ENCODE measurements around the gene ADARB2.
"Not testable (repeated sequence)": the region's sequence is repeated elsewhere in the genome, so short reads cannot be mapped to it uniquely, and the experiment has no call there.

ADARB2 gene

GRCh38 chr10:1399431-1400100 is 337.8 kb downstream of the ADARB2 start:
- no peaks in the 10 kb centered on the region for H3K9me3 Mint-ChIP-seq
- DNase-seq = no peak

GRCh38 chr10:1398626-1399410 is 338.5 kb downstream of the ADARB2 start:
- Mint-ChIP-seq H3K9me3 (no peaks in the 10 kb centered on the region), H3K36me3 (no peaks in the 10 kb centered on the region), H3K4me3 (no peak overlapping the region), H3K27ac (no peak overlapping the region), H3K4me1 (no peaks in the 10 kb centered on the region), H3K27me3 (peaks cover 30 to 35% of the 10 kb centered on the region in 2 donors)
- ATAC-seq (replicated peaks) (no peak), DNase-seq (no peak)

More at GRCh38 chr10:1399431-1400100, 337.8 kb downstream of the ADARB2 start:
- H3K27ac Mint-ChIP-seq = no peak overlapping the region
- no peak overlapping the region for H3K4me3 Mint-ChIP-seq
- peaks cover 25 to 43% of the 10 kb centered on the region in 2 donors for H3K27me3 Mint-ChIP-seq
- no peaks in the 10 kb centered on the region for H3K36me3 Mint-ChIP-seq
- no peak for ATAC-seq (replicated peaks)
- H3K4me1 Mint-ChIP-seq = no peaks in the 10 kb centered on the region

GRCh38 chr10:1398116-1398515 is 339.2 kb downstream of the ADARB2 start:
- H3K36me3 Mint-ChIP-seq; H3K4me3 Mint-ChIP-seq; ATAC-seq (replicated peaks); H3K9me3 Mint-ChIP-seq; H3K4me1 Mint-ChIP-seq; H3K27ac Mint-ChIP-seq; DNase-seq: not testable (repeated sequence)
- peaks cover 28 to 30% of the 10 kb centered on the region in 2 donors for H3K27me3 Mint-ChIP-seq

GRCh38 chr10:1396297-1396635 is 341.1 kb downstream of the ADARB2 start:
- DNase-seq = no peak
- H3K27ac Mint-ChIP-seq = no peak overlapping the region
- H3K27me3 Mint-ChIP-seq = peaks cover 24 to 30% of the 10 kb centered on the region in 2 donors
- H3K9me3 Mint-ChIP-seq = no peaks in the 10 kb centered on the region
- H3K36me3 Mint-ChIP-seq = no peaks in the 10 kb centered on the region
- no peak overlapping the region for H3K4me3 Mint-ChIP-seq
- ATAC-seq (replicated peaks) = no peak
- no peaks in the 10 kb centered on the region for H3K4me1 Mint-ChIP-seq

- Mint-ChIP-seq H3K4me1 (no peaks in the 10 kb centered on the region), H3K27me3 (peaks cover 20 to 27% of the 10 kb centered on the region in 2 donors), H3K27ac (no peak overlapping the region), H3K9me3 (no peaks in the 10 kb centered on the region), H3K36me3 (no peaks in the 10 kb centered on the region), H3K4me3 (no peak overlapping the region)
- DNase-seq = no peak
- ATAC-seq (replicated peaks) = no peak
Measured at GRCh38 chr10:1395481-1396296, 341.6 kb downstream of the ADARB2 start.

- no peak for DNase-seq
- H3K36me3 Mint-ChIP-seq = no peaks in the 10 kb centered on the region
- no peak for ATAC-seq (replicated peaks)
- peaks cover 14 to 20% of the 10 kb centered on the region in 2 donors for H3K27me3 Mint-ChIP-seq
- no peak overlapping the region for H3K27ac Mint-ChIP-seq
- no peak overlapping the region for H3K4me3 Mint-ChIP-seq
- H3K4me1 Mint-ChIP-seq = no peaks in the 10 kb centered on the region
- no peaks in the 10 kb centered on the region for H3K9me3 Mint-ChIP-seq
Measured at GRCh38 chr10:1395025-1395480, 342.3 kb downstream of the ADARB2 start.

- ATAC-seq (replicated peaks) (no peak), DNase-seq (no peak)
- Mint-ChIP-seq H3K4me3 (no peak overlapping the region), H3K27ac (no peak overlapping the region), H3K27me3 (peaks cover 7 to 16% of the 10 kb centered on the region in 2 donors), H3K4me1 (no peaks in the 10 kb centered on the region), H3K36me3 (no peaks in the 10 kb centered on the region), H3K9me3 (no peaks in the 10 kb centered on the region)
Measured at GRCh38 chr10:1394155-1394912, 343.0 kb downstream of the ADARB2 start.

GRCh38 chr10:1393481-1393880 is 343.8 kb downstream of the ADARB2 start:
- H3K4me3 Mint-ChIP-seq = no peak overlapping the region
- no peak for DNase-seq
- no peak overlapping the region for H3K27ac Mint-ChIP-seq
- ATAC-seq (replicated peaks) = no peak
- no peaks in the 10 kb centered on the region for H3K4me1 Mint-ChIP-seq
- H3K36me3 Mint-ChIP-seq = no peaks in the 10 kb centered on the region
- H3K27me3 Mint-ChIP-seq = peaks cover 0 to 9% of the 10 kb centered on the region in 2 donors
- no peaks in the 10 kb centered on the region for H3K9me3 Mint-ChIP-seq

GRCh38 chr10:1392127-1392526 is 345.2 kb downstream of the ADARB2 start:
- H3K27ac Mint-ChIP-seq = no peak overlapping the region
- ATAC-seq (replicated peaks) = no peak

GRCh38 chr10:1390200-1390599 is 347.1 kb downstream of the ADARB2 start:
- ATAC-seq (replicated peaks) (no peak), DNase-seq (no peak)
- Mint-ChIP-seq H3K27me3 (peaks cover 5 to 7% of the 10 kb centered on the region in 2 donors), H3K4me3 (no peak overlapping the region), H3K36me3 (no peaks in the 10 kb centered on the region), H3K9me3 (peaks cover 5 to 8% of the 10 kb centered on the region in 2 donors), H3K4me1 (no peaks in the 10 kb centered on the region), H3K27ac (no peak overlapping the region)

More at GRCh38 chr10:1392127-1392526, 345.2 kb downstream of the ADARB2 start:
- H3K27me3 Mint-ChIP-seq = peaks cover 0 to 4% of the 10 kb centered on the region in 2 donors
- no peaks in the 10 kb centered on the region for H3K9me3 Mint-ChIP-seq
- no peaks in the 10 kb centered on the region for H3K36me3 Mint-ChIP-seq
- H3K4me3 Mint-ChIP-seq = no peak overlapping the region
- no peaks in the 10 kb centered on the region for H3K4me1 Mint-ChIP-seq
- no peak for DNase-seq

GRCh38 chr10:1384026-1384425 is 353.3 kb downstream of the ADARB2 start:
- H3K4me1 Mint-ChIP-seq = no peaks in the 10 kb centered on the region
- H3K27ac Mint-ChIP-seq = no peak overlapping the region
- peaks cover 7 to 8% of the 10 kb centered on the region in 2 donors for H3K9me3 Mint-ChIP-seq
- DNase-seq = no peak
- H3K4me3 Mint-ChIP-seq = no peak overlapping the region
- H3K27me3 Mint-ChIP-seq = peaks cover 42 to 49% of the 10 kb centered on the region in 2 donors
- no peak for ATAC-seq (replicated peaks)
- no peaks in the 10 kb centered on the region for H3K36me3 Mint-ChIP-seq

- Mint-ChIP-seq H3K9me3 (peaks cover 7 to 8% of the 10 kb centered on the region in 2 donors), H3K4me3 (no peak overlapping the region), H3K4me1 (no peaks in the 10 kb centered on the region), H3K36me3 (no peaks in the 10 kb centered on the region), H3K27me3 (peaks cover 55 to 62% of the 10 kb centered on the region in 2 donors), H3K27ac (no peak overlapping the region)
- ATAC-seq (replicated peaks) (no peak), DNase-seq (no peak)
Measured at GRCh38 chr10:1382711-1383110, 354.6 kb downstream of the ADARB2 start.

- no peaks in the 10 kb centered on the region for H3K36me3 Mint-ChIP-seq
- H3K4me3 Mint-ChIP-seq = no peak overlapping the region
- H3K9me3 Mint-ChIP-seq = peaks cover 5% of the 10 kb centered on the region in 2 donors
- no peak overlapping the region for H3K27ac Mint-ChIP-seq
- H3K4me1 Mint-ChIP-seq = no peaks in the 10 kb centered on the region
- DNase-seq (no peak), ATAC-seq (replicated peaks) (no peak)
- H3K27me3 Mint-ChIP-seq = peaks cover 63 to 75% of the 10 kb centered on the region in 2 donors
Measured at GRCh38 chr10:1381339-1381738, 356.0 kb downstream of the ADARB2 start.
